Activated T-cell treated with anti-CD3 and anti-CD28 coated beads, Interleukin-2, amount 50 U/mL, for 4 hours (primary cell): ENCODE data around the gene DNAH14. TPM values are rescaled to one million over a fixed set of nuclear protein-coding genes. Genes with fewer than 3 reads are reported as not detected.
"Not testable (repeated sequence)": the region's sequence is repeated elsewhere in the genome, so short reads cannot be mapped to it uniquely, and the experiment has no call there.

Source experiments
- ATAC-seq, 2 donors: fragments of 200-7000 bp; cut with Tn5 transposase; one replicate each; pipeline ENCODE4 v1.10.0; 2021
- DNase-seq: peaks from one replicate; pipeline ENCODE4 v3.0.0-alpha.2; 2020
- H3K27me3 Mint-ChIP-seq: one replicate; pipeline ENCODE4 v1.8.0; 2021; ENCODE audit warnings: low read depth, mixed read lengths
- H3K36me3 Mint-ChIP-seq: one replicate; pipeline ENCODE4 v1.8.0; 2022; ENCODE audit warnings: mixed read lengths; ENCODE audit not compliant: insufficient read depth
- H3K4me1 Mint-ChIP-seq: one replicate; pipeline ENCODE4 v1.8.0; 2021; ENCODE audit warnings: low read depth, mixed read lengths
- H3K4me3 Mint-ChIP-seq: one replicate; pipeline ENCODE4 v1.8.0; 2021; ENCODE audit warnings: mild to moderate bottlenecking, moderate library complexity, mixed read lengths
- H3K9me3 Mint-ChIP-seq: one replicate; pipeline ENCODE4 v1.8.0; 2021; ENCODE audit warnings: mixed read lengths
- total RNA-seq, 3 donors: library from RNA; stranded (reverse); gene quantifications; one replicate each; pipeline ENCODE4 v1.2.1, GENCODE V29; 2021

The DNAH14 gene
- total RNA-seq, 3 donors from 2014 or later, result 0.29 to 0.83 (median 0.41) TPM

GRCh38 chr1:225253173-225253572 is 323.7 kb downstream of the DNAH14 start:
- DNase-seq, result no peak
- no peaks in the 10 kb centered on the region for H3K9me3 Mint-ChIP-seq
- no peak for ATAC-seq
- H3K36me3 Mint-ChIP-seq, result no peaks in the 10 kb centered on the region
- peaks cover 15% of the 10 kb centered on the region for H3K27me3 Mint-ChIP-seq
- H3K4me3 Mint-ChIP-seq, result no peak overlapping the region
- no peaks in the 10 kb centered on the region for H3K4me1 Mint-ChIP-seq

GRCh38 chr1:225253784-225254183 is 324.3 kb downstream of the DNAH14 start:
- Mint-ChIP-seq H3K4me3 (no peak overlapping the region), H3K27me3 (peaks cover 15% of the 10 kb centered on the region), H3K4me1 (no peaks in the 10 kb centered on the region), H3K36me3 (no peaks in the 10 kb centered on the region), H3K9me3 (no peaks in the 10 kb centered on the region)
- no peak for DNase-seq
- no peak for ATAC-seq

GRCh38 chr1:225254676-225255075 is 325.2 kb downstream of the DNAH14 start:
- Mint-ChIP-seq H3K9me3 (no peaks in the 10 kb centered on the region), H3K27me3 (peaks cover 15% of the 10 kb centered on the region), H3K36me3 (no peaks in the 10 kb centered on the region), H3K4me1 (no peaks in the 10 kb centered on the region), H3K4me3 (no peak overlapping the region)
- ATAC-seq, result no peak
- DNase-seq, result no peak

- Mint-ChIP-seq H3K9me3 (no peaks in the 10 kb centered on the region), H3K4me1 (no peaks in the 10 kb centered on the region), H3K36me3 (no peaks in the 10 kb centered on the region), H3K27me3 (peaks cover 14% of the 10 kb centered on the region), H3K4me3 (no peak overlapping the region)
- ATAC-seq (no peak), DNase-seq (no peak)
These were observed 327.6 kb downstream of the DNAH14 start for GRCh38 chr1:225257081-225257480.

GRCh38 chr1:225258811-225259210 is 329.3 kb downstream of the DNAH14 start:
- H3K9me3 Mint-ChIP-seq, result no peaks in the 10 kb centered on the region
- H3K36me3 Mint-ChIP-seq, result no peaks in the 10 kb centered on the region
- H3K4me3 Mint-ChIP-seq, result no peak overlapping the region
- DNase-seq (no peak), ATAC-seq (no peak)
- H3K27me3 Mint-ChIP-seq, result peaks cover 15% of the 10 kb centered on the region
- no peaks in the 10 kb centered on the region for H3K4me1 Mint-ChIP-seq

GRCh38 chr1:225259542-225259941 is 330.1 kb downstream of the DNAH14 start:
- Mint-ChIP-seq H3K4me1 (no peaks in the 10 kb centered on the region), H3K9me3 (no peaks in the 10 kb centered on the region), H3K27me3 (peaks cover 10% of the 10 kb centered on the region), H3K36me3 (no peaks in the 10 kb centered on the region), H3K4me3 (no peak overlapping the region)
- DNase-seq, result no peak
- no peak for ATAC-seq

- no peak for ATAC-seq
- H3K4me1 Mint-ChIP-seq, result no peaks in the 10 kb centered on the region
- peaks cover 5% of the 10 kb centered on the region for H3K27me3 Mint-ChIP-seq
- DNase-seq, result no peak
- H3K4me3 Mint-ChIP-seq, result no peak overlapping the region
- no peaks in the 10 kb centered on the region for H3K36me3 Mint-ChIP-seq
- no peaks in the 10 kb centered on the region for H3K9me3 Mint-ChIP-seq
These were observed 330.8 kb downstream of the DNAH14 start for GRCh38 chr1:225260319-225260718.

- DNase-seq (no peak), ATAC-seq (no peak)
- H3K36me3 Mint-ChIP-seq, result peaks cover 3% of the 10 kb centered on the region
- peaks cover 16% of the 10 kb centered on the region for H3K9me3 Mint-ChIP-seq
- H3K4me1 Mint-ChIP-seq, result no peaks in the 10 kb centered on the region
- H3K27me3 Mint-ChIP-seq, result peaks cover 12% of the 10 kb centered on the region
- H3K4me3 Mint-ChIP-seq, result no peak overlapping the region
These were observed 348.0 kb downstream of the DNAH14 start for GRCh38 chr1:225277445-225277844.

GRCh38 chr1:225280563-225280962 is 351.1 kb downstream of the DNAH14 start:
- Mint-ChIP-seq H3K4me1 (no peaks in the 10 kb centered on the region), H3K9me3 (peaks cover 16% of the 10 kb centered on the region), H3K36me3 (peaks cover 3% of the 10 kb centered on the region), H3K27me3 (peaks cover 2% of the 10 kb centered on the region), H3K4me3 (no peak overlapping the region)
- ATAC-seq (no peak), DNase-seq (no peak)

- Mint-ChIP-seq H3K4me1 (no peaks in the 10 kb centered on the region), H3K27me3 (peaks cover 9% of the 10 kb centered on the region), H3K9me3 (peaks cover 13% of the 10 kb centered on the region), H3K4me3 (no peak overlapping the region), H3K36me3 (peaks cover 4% of the 10 kb centered on the region)
- ATAC-seq, result no peak
- DNase-seq, result no peak
These were observed 360.8 kb downstream of the DNAH14 start for GRCh38 chr1:225290244-225290643.

- ATAC-seq, result no peak
- peaks cover 22% of the 10 kb centered on the region for H3K27me3 Mint-ChIP-seq
- H3K4me1 Mint-ChIP-seq, result no peaks in the 10 kb centered on the region
- peaks cover 3% of the 10 kb centered on the region for H3K36me3 Mint-ChIP-seq
- peaks cover 26% of the 10 kb centered on the region for H3K9me3 Mint-ChIP-seq
- DNase-seq, result no peak
- H3K4me3 Mint-ChIP-seq, result no peak overlapping the region
These were observed 370.1 kb downstream of the DNAH14 start for GRCh38 chr1:225299624-225300023.

GRCh38 chr1:225300381-225300780 is 370.9 kb downstream of the DNAH14 start:
- Mint-ChIP-seq H3K27me3 (peaks cover 20% of the 10 kb centered on the region), H3K36me3 (no peaks in the 10 kb centered on the region)
- no peak for ATAC-seq

GRCh38 chr1:225304996-225305395 is 375.5 kb downstream of the DNAH14 start:
- ATAC-seq (no peak), DNase-seq (no peak)
- Mint-ChIP-seq H3K9me3 (no peaks in the 10 kb centered on the region), H3K4me3 (no peak overlapping the region), H3K36me3 (no peaks in the 10 kb centered on the region), H3K4me1 (no peaks in the 10 kb centered on the region), H3K27me3 (peaks cover 7% of the 10 kb centered on the region)

More at GRCh38 chr1:225300381-225300780, 370.9 kb downstream of the DNAH14 start:
- H3K4me1 Mint-ChIP-seq, result no peaks in the 10 kb centered on the region
- H3K4me3 Mint-ChIP-seq, result no peak overlapping the region
- DNase-seq, result no peak
- peaks cover 18% of the 10 kb centered on the region for H3K9me3 Mint-ChIP-seq

- H3K9me3 Mint-ChIP-seq, DNase-seq, H3K36me3 Mint-ChIP-seq, H3K27me3 Mint-ChIP-seq, H3K4me3 Mint-ChIP-seq, ATAC-seq, H3K4me1 Mint-ChIP-seq: not testable (repeated sequence)
These were observed 381.1 kb downstream of the DNAH14 start for GRCh38 chr1:225310544-225310943.

- peaks cover 5% of the 10 kb centered on the region for H3K9me3 Mint-ChIP-seq
- no peak for DNase-seq
- H3K4me3 Mint-ChIP-seq, result no peak overlapping the region
- no peaks in the 10 kb centered on the region for H3K4me1 Mint-ChIP-seq
- H3K36me3 Mint-ChIP-seq, result no peaks in the 10 kb centered on the region
- H3K27me3 Mint-ChIP-seq, result peaks cover 6% of the 10 kb centered on the region
- peak in 1 of 2 donors; percentile 38 for ATAC-seq
These were observed 389.5 kb downstream of the DNAH14 start for GRCh38 chr1:225318706-225319575.
